Measurements from ENCODE around the gene TJP2.
"Not testable (repeated sequence)": the region's sequence is repeated elsewhere in the genome, so short reads cannot be mapped to it uniquely, and the experiment has no call there.

Gene TJP2

DNA sequence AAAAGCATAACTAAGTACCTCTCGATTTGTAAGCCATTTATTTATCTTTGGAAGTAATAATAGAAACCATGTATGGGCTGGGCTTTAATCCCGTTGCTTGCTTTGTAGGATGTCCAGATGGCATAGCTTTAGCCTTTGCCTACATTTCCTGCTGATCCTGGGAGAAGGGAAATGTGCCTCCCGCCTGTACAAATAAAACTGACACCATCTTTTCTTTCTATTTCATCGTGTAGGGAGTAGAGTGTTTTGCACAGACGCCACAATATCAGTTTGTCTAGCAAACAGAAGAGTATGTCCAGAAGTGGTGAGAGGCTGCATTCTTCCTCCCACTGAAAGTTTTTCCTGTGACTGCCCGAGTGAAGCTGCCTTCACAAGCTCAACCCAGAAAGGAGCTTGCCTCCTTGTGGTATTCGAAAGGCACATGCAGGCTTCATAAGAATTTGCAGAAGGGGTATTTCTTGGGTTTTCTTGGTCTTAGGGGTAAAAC is 24.7 kb upstream of the TJP2 start:
- no peak for DNase-seq (ENCODE audit: low read depth, low spot score)
- H3K9ac ChIP-seq (ENCODE audit: insufficient read length, low read depth) = peak overlapping the region; percentile 39
- no peak overlapping the region for H3K4me3 ChIP-seq (ENCODE audit: insufficient read length, low read depth)
- no peaks in the 10 kb centered on the region for H3K27me3 ChIP-seq (ENCODE audit: insufficient read depth, insufficient read length)
- H3K36me3 ChIP-seq (ENCODE audit: insufficient read depth, insufficient read length, low read length) = no peaks in the 10 kb centered on the region
- H3K4me1 ChIP-seq (ENCODE audit: insufficient read depth, insufficient read length) = peaks cover 4% of the 10 kb centered on the region
- H3K9me3 ChIP-seq (ENCODE audit: insufficient read depth, low read length) = no peaks in the 10 kb centered on the region
- TF ChIP-seq YY1 (IDR thresholded peaks at IDR 0.05; ENCODE audit: insufficient read depth, insufficient read length) (no peak), SUZ12 (IDR thresholded peaks at IDR 0.05; ENCODE audit: extremely low read depth, insufficient read depth, insufficient read length) (no peak), ZNF274 (IDR thresholded peaks at IDR 0.05; ENCODE audit: low read depth, low read length) (no peak)

DNA sequence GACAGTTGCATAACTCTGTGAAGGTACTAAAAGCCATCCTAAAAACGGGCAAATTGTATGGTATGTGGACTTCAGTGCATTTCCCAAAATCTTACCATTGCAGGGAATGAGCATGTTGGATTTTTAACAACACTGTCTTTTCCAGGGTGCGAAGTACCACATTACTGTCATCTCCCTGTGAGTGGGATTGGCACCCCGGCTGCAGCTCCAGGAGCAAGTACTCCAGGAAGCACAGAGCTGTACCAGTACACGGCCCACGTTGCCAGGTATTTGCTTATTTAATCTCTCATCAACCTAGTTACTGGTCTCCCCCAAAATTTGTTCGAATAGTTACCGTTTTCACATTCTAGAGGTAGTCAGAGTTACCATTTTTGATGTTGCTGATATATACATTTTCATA is 22.6 kb upstream of the TJP2 start:
- no peak overlapping the region for H3K9ac ChIP-seq (ENCODE audit: insufficient read length, low read depth)
- no peak for DNase-seq (ENCODE audit: low read depth, low spot score)

GRCh38 chr9:69153707-69154521 is 20.2 kb upstream of the TJP2 start:
- H3K4me3 ChIP-seq (ENCODE audit: insufficient read length, low read depth) = no peak overlapping the region
- H3K4me1 ChIP-seq (ENCODE audit: insufficient read depth, insufficient read length) = peaks cover 5% of the 10 kb centered on the region
- no peaks in the 10 kb centered on the region for H3K36me3 ChIP-seq (ENCODE audit: insufficient read depth, insufficient read length, low read length)
- no peaks in the 10 kb centered on the region for H3K9me3 ChIP-seq (ENCODE audit: insufficient read depth, low read length)
- H3K27me3 ChIP-seq (ENCODE audit: insufficient read depth, insufficient read length) = no peaks in the 10 kb centered on the region
- no peak for TF ChIP-seq SUZ12 (IDR thresholded peaks at IDR 0.05; ENCODE audit: extremely low read depth, insufficient read depth, insufficient read length)
- TF ChIP-seq YY1 (IDR thresholded peaks at IDR 0.05; ENCODE audit: insufficient read depth, insufficient read length) = no peak
- no peak for TF ChIP-seq ZNF274 (IDR thresholded peaks at IDR 0.05; ENCODE audit: low read depth, low read length)
- no peak for DNase-seq (ENCODE audit: low read depth, low spot score)
- H3K9ac ChIP-seq (ENCODE audit: insufficient read length, low read depth) = no peak overlapping the region

More for the DNA sequence above, 22.6 kb upstream of the TJP2 start:
- Histone ChIP-seq H3K36me3 (ENCODE audit: insufficient read depth, insufficient read length, low read length) (no peaks in the 10 kb centered on the region), H3K4me1 (ENCODE audit: insufficient read depth, insufficient read length) (peaks cover 5% of the 10 kb centered on the region), H3K4me3 (ENCODE audit: insufficient read length, low read depth) (no peak overlapping the region), H3K27me3 (ENCODE audit: insufficient read depth, insufficient read length) (no peaks in the 10 kb centered on the region), H3K9me3 (ENCODE audit: insufficient read depth, low read length) (no peaks in the 10 kb centered on the region)
- TF ChIP-seq SUZ12 (IDR thresholded peaks at IDR 0.05; ENCODE audit: extremely low read depth, insufficient read depth, insufficient read length) (no peak), YY1 (IDR thresholded peaks at IDR 0.05; ENCODE audit: insufficient read depth, insufficient read length) (no peak), ZNF274 (IDR thresholded peaks at IDR 0.05; ENCODE audit: low read depth, low read length) (no peak)

GRCh38 chr9:69155341-69156030 is 18.6 kb upstream of the TJP2 start:
- H3K4me3 ChIP-seq (ENCODE audit: insufficient read length, low read depth) = no peak overlapping the region
- no peaks in the 10 kb centered on the region for H3K27me3 ChIP-seq (ENCODE audit: insufficient read depth, insufficient read length)
- DNase-seq (ENCODE audit: low read depth, low spot score) = peak; percentile 60
- no peaks in the 10 kb centered on the region for H3K36me3 ChIP-seq (ENCODE audit: insufficient read depth, insufficient read length, low read length)
- H3K9me3 ChIP-seq (ENCODE audit: insufficient read depth, low read length) = 0 out of 2 replicates have a peak, but pooled peaks cover 4% of the 10 kb centered on the region
- TF ChIP-seq ZNF274 (IDR thresholded peaks at IDR 0.05; ENCODE audit: low read depth, low read length) = no peak
- no peak for TF ChIP-seq SUZ12 (IDR thresholded peaks at IDR 0.05; ENCODE audit: extremely low read depth, insufficient read depth, insufficient read length)
- no peak for TF ChIP-seq YY1 (IDR thresholded peaks at IDR 0.05; ENCODE audit: insufficient read depth, insufficient read length)
- H3K9ac ChIP-seq (ENCODE audit: insufficient read length, low read depth) = no peak overlapping the region
- H3K4me1 ChIP-seq (ENCODE audit: insufficient read depth, insufficient read length) = peaks cover 5% of the 10 kb centered on the region

DNA sequence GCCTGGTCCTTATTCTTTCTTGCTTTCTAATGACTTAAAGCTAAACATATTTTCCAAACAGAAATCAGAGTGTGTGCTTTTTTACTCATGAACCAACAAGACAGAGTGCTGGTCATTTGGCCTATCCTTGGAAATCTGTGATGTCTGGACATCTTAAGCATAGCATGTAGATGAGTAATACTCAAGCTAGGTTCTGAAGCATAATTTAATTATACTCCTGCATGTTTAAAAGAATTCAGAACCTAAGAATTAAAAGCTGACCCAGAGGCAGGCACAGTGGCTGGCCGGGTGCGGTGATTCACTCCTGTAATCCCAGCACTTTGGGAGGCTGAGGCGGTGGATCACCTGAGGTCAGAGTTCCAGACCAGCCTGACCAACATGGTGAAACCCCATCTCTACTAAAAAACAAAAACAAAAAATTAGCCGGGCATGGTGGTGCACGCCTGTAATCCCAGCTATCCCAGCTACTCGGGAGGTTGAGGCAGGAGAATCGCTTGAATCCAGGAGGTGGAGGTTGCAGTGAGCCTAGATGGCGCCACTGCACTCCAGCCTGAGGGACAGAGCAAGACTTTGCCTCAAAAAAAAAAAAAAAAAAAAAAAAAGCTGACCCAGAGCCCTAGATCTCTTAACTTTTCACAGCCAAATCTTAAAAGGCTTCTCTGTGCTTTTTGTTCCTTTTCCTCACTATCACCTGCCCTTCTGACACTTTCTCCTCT is 16.2 kb upstream of the TJP2 start:
- Histone ChIP-seq H3K9me3 (ENCODE audit: insufficient read depth, low read length) (0 out of 2 replicates have a peak, but pooled peaks cover 8% of the 10 kb centered on the region), H3K27me3 (ENCODE audit: insufficient read depth, insufficient read length) (no peaks in the 10 kb centered on the region), H3K36me3 (ENCODE audit: insufficient read depth, insufficient read length, low read length) (no peaks in the 10 kb centered on the region), H3K4me1 (ENCODE audit: insufficient read depth, insufficient read length) (peaks cover 5% of the 10 kb centered on the region), H3K4me3 (ENCODE audit: insufficient read length, low read depth) (no peak overlapping the region), H3K9ac (ENCODE audit: insufficient read length, low read depth) (no peak overlapping the region)
- no peak for TF ChIP-seq YY1 (IDR thresholded peaks at IDR 0.05; ENCODE audit: insufficient read depth, insufficient read length)
- TF ChIP-seq SUZ12 (IDR thresholded peaks at IDR 0.05; ENCODE audit: extremely low read depth, insufficient read depth, insufficient read length) = no peak
- no peak for TF ChIP-seq ZNF274 (IDR thresholded peaks at IDR 0.05; ENCODE audit: low read depth, low read length)
- no peak for DNase-seq (ENCODE audit: low read depth, low spot score)

GRCh38 chr9:69158471-69158870 is 15.6 kb upstream of the TJP2 start:
- TF ChIP-seq YY1 (IDR thresholded peaks at IDR 0.05; ENCODE audit: insufficient read depth, insufficient read length) (no peak), SUZ12 (IDR thresholded peaks at IDR 0.05; ENCODE audit: extremely low read depth, insufficient read depth, insufficient read length) (no peak), ZNF274 (IDR thresholded peaks at IDR 0.05; ENCODE audit: low read depth, low read length) (no peak)
- Histone ChIP-seq H3K9me3 (ENCODE audit: insufficient read depth, low read length) (0 out of 2 replicates have a peak, but pooled peaks cover 8% of the 10 kb centered on the region), H3K9ac (ENCODE audit: insufficient read length, low read depth) (no peak overlapping the region), H3K4me1 (ENCODE audit: insufficient read depth, insufficient read length) (peaks cover 5% of the 10 kb centered on the region), H3K36me3 (ENCODE audit: insufficient read depth, insufficient read length, low read length) (no peaks in the 10 kb centered on the region), H3K27me3 (ENCODE audit: insufficient read depth, insufficient read length) (no peaks in the 10 kb centered on the region), H3K4me3 (ENCODE audit: insufficient read length, low read depth) (no peak overlapping the region)
- DNase-seq (ENCODE audit: low read depth, low spot score) = no peak

GRCh38 chr9:69164573-69164972 is 9.5 kb upstream of the TJP2 start:
- not testable (repeated sequence) for DNase-seq (ENCODE audit: low read depth, low spot score); H3K4me3 ChIP-seq (ENCODE audit: insufficient read length, low read depth)

More at GRCh38 chr9:69164573-69164972, 9.5 kb upstream of the TJP2 start:
- H3K4me1 ChIP-seq (ENCODE audit: insufficient read depth, insufficient read length); H3K9me3 ChIP-seq (ENCODE audit: insufficient read depth, low read length); H3K27me3 ChIP-seq (ENCODE audit: insufficient read depth, insufficient read length); H3K9ac ChIP-seq (ENCODE audit: insufficient read length, low read depth); H3K36me3 ChIP-seq (ENCODE audit: insufficient read depth, insufficient read length, low read length): not testable (repeated sequence)

Data from NT2/D1 (cell line).